Tibial artery (tissue), 4 donors: ENCODE data around the gene LYPLAL1.

Experiments used
- DNase-seq, 2 donors: peaks; one replicate each; pipeline ENCODE4 v3.0.0-alpha.2; 2019
- H3K27ac ChIP-seq, 2 donors: fragments of 200-600 bp; sonication (generic) in 1 of 2; 1 replicate in 1 of 2; 2 replicates in 1 of 2; pipeline ENCODE4 v1.5.1; 2018 to 2019; ENCODE audit warnings: mild to moderate bottlenecking in 1 of 2
- H3K27me3 ChIP-seq, 2 donors: fragments of 200-600 bp; sonication (generic) in 1 of 2; one replicate each; pipeline versions ENCODE4 v1.5.1 to v1.6.0; 2016 to 2019
- H3K36me3 ChIP-seq, 3 donors: fragments of 200-600 bp; sonication (generic) in 2 of 3; one replicate each; pipeline ENCODE4 v1.5.1; 2016 to 2019; ENCODE audit warnings: mild to moderate bottlenecking in 2 of 3
- H3K4me1 ChIP-seq, 4 donors: fragments of 200-600 bp; sonication (generic) in 2 of 4; 1 replicate in 3 of 4; 2 replicates in 1 of 4; pipeline ENCODE4 v1.5.1; 2016 to 2019
- H3K4me3 ChIP-seq, 2 donors: fragments of 200-600 bp; sonication (generic) in 1 of 2; 1 replicate in 1 of 2; 2 replicates in 1 of 2; pipeline ENCODE4 v1.5.1; 2018 to 2019; ENCODE audit warnings: mild to moderate bottlenecking in 2 of 2
- H3K9me3 ChIP-seq, 3 donors: fragments of 200-600 bp; sonication (generic) in 1 of 3; one replicate each; pipeline ENCODE4 v1.5.1; 2016 to 2019
- intact Hi-C: fragments of 100-400 bp; cut with DNase I; formaldehyde crosslinking; loops from one replicate; pipeline ENCODE4 v1.15.0; 2023; ENCODE audit warnings: low total_unique reads
- TF ChIP-seq, protein P1 (sequence below), 2 experiments: fragments of 200-600 bp in 1 of 2; fragments of 450-650 bp in 1 of 2; IDR thresholded peaks; one replicate each; pipeline ENCODE4 v1.5.1; 2017 to 2019; ENCODE audit warnings: antibody characterized with exemption in 2 of 2, mild to moderate bottlenecking in 1 of 2, moderate library complexity in 1 of 2

Gene LYPLAL1

DNA sequence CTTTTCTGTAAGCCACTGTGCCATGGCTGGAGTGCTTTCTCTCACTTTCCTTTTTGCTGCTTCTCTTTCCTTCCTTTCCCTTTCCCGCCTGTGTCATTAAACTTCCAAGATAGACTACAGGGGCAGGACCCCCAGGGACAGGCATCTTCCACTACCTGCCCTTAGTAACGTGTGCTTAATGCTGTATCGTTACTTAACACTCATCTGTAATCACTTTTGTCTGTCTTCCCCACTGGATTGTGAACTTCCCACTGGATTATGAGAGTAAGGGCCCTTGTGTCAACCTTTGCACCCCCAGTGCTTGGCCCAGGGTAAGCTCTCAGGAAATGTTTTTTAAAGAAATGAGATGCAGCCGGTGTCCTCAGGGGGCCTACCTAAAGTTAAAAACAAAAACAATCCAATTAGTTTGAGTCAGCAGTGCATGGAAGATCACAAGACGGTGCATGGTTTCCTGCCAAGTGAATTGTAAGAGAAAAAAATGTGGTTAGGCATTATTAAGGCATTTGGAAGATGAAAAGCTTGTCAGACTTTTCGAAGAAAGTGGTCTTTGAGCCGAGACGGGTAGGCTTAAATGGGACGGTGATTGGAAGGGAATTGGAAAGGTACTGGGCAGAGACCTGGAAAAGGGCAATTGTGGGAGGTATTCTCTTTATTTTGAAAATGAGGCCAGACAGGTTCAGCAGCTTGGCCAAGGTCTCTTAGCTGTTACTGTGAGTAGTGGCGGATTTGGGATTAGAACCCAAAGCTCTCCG lies 958 bp downstream of the LYPLAL1 start:
- peak; percentile 41 to 60 for DNase-seq
- H3K9me3 ChIP-seq, result no peaks in the 10 kb centered on the region
- TF ChIP-seq, protein P1, sequence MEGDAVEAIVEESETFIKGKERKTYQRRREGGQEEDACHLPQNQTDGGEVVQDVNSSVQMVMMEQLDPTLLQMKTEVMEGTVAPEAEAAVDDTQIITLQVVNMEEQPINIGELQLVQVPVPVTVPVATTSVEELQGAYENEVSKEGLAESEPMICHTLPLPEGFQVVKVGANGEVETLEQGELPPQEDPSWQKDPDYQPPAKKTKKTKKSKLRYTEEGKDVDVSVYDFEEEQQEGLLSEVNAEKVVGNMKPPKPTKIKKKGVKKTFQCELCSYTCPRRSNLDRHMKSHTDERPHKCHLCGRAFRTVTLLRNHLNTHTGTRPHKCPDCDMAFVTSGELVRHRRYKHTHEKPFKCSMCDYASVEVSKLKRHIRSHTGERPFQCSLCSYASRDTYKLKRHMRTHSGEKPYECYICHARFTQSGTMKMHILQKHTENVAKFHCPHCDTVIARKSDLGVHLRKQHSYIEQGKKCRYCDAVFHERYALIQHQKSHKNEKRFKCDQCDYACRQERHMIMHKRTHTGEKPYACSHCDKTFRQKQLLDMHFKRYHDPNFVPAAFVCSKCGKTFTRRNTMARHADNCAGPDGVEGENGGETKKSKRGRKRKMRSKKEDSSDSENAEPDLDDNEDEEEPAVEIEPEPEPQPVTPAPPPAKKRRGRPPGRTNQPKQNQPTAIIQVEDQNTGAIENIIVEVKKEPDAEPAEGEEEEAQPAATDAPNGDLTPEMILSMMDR (IDR thresholded peaks at IDR 0.05), result no peak
- no peaks in the 10 kb centered on the region for H3K27me3 ChIP-seq
- H3K36me3 ChIP-seq, result no peaks in the 10 kb centered on the region
- peak overlapping the region; percentile 81 to 94 for H3K27ac ChIP-seq
- H3K4me3 ChIP-seq, result peak overlapping the region; percentile 66 to 84
- intact Hi-C loops, result no loop called here
- H3K4me1 ChIP-seq, result peaks cover 0 to 53% (median 22%) of the 10 kb centered on the region in 4 donors

DNA sequence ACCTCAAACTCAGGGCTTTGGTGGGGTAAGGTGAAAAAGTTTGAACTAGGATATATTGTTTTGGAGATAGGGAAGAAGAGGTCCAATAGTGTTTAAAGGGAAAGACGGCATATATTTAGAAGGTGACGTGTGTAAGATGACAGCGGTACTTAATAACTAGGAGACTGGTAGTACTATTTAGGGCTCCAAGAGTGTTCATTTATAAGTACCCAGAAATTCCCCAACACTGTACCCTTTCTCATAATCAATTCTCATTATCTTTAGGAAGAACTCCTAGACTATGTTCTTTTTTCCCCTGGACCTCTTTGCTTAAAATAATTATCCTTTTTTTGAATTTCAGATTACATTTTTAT lies 1.5 kb downstream of the LYPLAL1 start:
- Histone ChIP-seq H3K36me3 (no peaks in the 10 kb centered on the region), H3K9me3 (no peaks in the 10 kb centered on the region), H3K4me1 (peaks cover 0 to 59% (median 22%) of the 10 kb centered on the region in 4 donors), H3K27ac (peak overlapping the region; percentile 81 to 94), H3K27me3 (no peaks in the 10 kb centered on the region), H3K4me3 (peak overlapping the region; percentile 66 to 84)
- TF ChIP-seq, protein P1 (IDR thresholded peaks at IDR 0.05), result no peak
- no peak for DNase-seq
- intact Hi-C loops, result no loop called here

DNA sequence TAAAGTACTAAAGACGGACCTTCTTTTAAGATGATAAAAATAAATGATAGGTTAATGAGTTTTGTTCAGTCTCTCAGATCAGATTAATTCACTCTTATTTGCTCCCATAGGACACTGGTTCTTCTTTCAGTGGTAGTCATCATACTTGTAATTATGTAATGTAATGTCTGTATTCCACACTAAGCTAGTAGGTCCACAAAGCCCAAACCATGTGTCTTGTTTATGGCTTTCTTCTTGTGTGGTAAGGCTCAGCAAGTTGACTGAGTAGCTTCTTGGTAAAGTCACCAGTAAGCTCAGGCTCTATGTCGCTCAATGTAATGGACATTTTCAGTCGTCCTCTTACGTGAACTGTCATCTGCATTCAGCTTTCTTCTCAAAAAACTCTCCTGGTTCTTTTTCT lies 2.5 kb downstream of the LYPLAL1 start:
- TF ChIP-seq, protein P1 (IDR thresholded peaks at IDR 0.05), result no peak
- peaks cover 0 to 60% (median 22%) of the 10 kb centered on the region in 4 donors for H3K4me1 ChIP-seq
- H3K36me3 ChIP-seq, result no peaks in the 10 kb centered on the region
- peak overlapping the region; percentile 10 to 94 for H3K27ac ChIP-seq
- H3K9me3 ChIP-seq, result no peaks in the 10 kb centered on the region
- H3K27me3 ChIP-seq, result no peaks in the 10 kb centered on the region
- H3K4me3 ChIP-seq, result no peak overlapping the region
- intact Hi-C loops, result no loop called here
- DNase-seq, result no peak

DNA sequence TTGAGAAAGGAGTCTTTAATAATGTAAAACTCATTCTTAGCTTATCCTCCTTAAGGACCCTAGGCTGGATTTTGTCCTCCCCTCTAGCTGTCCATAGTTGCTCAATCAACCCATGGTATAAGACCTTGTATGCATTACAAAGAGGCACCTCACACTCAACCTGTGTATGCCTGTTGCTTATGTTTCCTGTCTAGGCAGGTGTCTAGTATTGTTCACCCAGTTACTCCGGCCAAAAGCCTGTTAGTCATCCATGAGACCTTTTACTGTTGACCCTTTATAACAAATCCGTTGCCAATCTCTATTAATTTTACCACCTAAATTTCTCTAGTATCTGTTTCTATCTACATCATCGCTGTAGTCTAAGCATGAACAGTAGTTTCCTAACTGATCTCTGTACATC lies 3.7 kb downstream of the LYPLAL1 start:
- Histone ChIP-seq H3K27ac (peak overlapping the region in 1 of 2 donors; percentile 41), H3K9me3 (no peaks in the 10 kb centered on the region), H3K4me3 (no peak overlapping the region), H3K4me1 (peaks cover 0 to 56% (median 22%) of the 10 kb centered on the region in 4 donors), H3K36me3 (no peaks in the 10 kb centered on the region), H3K27me3 (no peaks in the 10 kb centered on the region)
- no peak for DNase-seq
- TF ChIP-seq, protein P1 (IDR thresholded peaks at IDR 0.05), result no peak
- intact Hi-C loops, result no loop called here

DNA sequence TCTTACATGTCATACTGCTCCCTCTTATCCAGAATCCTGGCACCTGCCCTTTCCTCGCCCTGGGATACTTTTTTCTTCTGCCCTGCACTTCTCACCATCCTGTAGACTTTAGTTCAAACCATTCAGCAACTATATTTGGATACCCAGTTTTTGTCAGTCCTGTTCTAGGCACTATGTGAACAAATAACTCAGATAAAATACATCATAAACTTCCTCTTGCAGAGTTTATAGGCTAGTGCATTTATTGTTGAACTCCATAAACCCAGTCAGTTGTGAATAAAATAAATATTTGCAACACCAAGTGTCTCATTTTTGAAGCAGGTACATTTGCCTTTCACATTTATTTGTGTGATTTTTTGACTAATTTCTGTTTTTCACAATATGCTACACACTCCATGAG lies 4.3 kb downstream of the LYPLAL1 start:
- Histone ChIP-seq H3K4me1 (peaks cover 0 to 56% (median 22%) of the 10 kb centered on the region in 4 donors), H3K27ac (peak overlapping the region; percentile 27 to 41), H3K4me3 (no peak overlapping the region), H3K9me3 (no peaks in the 10 kb centered on the region), H3K27me3 (no peaks in the 10 kb centered on the region), H3K36me3 (no peaks in the 10 kb centered on the region)
- DNase-seq, result no peak
- intact Hi-C loops, result no loop called here
- TF ChIP-seq, protein P1 (IDR thresholded peaks at IDR 0.05), result no peak
